ENCODE results near the gene LIM2.

Gene LIM2, protein sequence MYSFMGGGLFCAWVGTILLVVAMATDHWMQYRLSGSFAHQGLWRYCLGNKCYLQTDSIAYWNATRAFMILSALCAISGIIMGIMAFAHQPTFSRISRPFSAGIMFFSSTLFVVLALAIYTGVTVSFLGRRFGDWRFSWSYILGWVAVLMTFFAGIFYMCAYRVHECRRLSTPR

DNA sequence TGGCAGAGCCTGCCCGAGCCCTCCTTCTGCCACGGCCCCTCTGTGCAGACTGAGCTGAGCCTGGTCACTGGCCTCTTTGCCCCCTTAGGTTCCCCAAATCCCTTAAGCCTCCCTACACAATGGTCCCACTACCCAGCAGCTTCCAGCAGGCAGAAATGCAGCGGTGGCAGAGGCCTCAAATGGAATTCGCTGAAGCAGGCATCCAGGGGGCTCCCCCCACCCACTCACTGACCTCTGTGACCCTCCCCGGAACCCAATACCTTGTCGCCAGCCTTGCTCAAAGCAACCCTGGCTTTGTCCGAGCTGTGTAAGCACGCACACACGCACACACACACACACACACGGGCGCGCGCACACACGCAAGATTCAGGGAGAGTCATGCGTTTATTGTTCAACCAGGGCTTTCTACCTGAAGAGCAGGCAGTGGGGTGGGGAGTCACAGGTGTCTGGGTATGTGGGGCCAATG, at the start of gene LIM2:
TSS of gene LIM2 (minus strand) at position 51 of the 466 bp plus-strand sequence. CDS start 531 bp downstream, outside the sequence.
- TF ChIP-seq YY1 (IDR thresholded peaks at IDR 0.05; ENCODE audit: low read depth) (no peak), TEAD4 (IDR thresholded peaks at IDR 0.05) (no peak), FOXM1 (IDR thresholded peaks at IDR 0.05; ENCODE audit: borderline replicate concordance, low read depth) (no peak), REST (IDR thresholded peaks at IDR 0.05; ENCODE audit: low read depth) (no peak), EGR1 (IDR thresholded peaks at IDR 0.05) (no peak), ZBTB7A (IDR thresholded peaks at IDR 0.05; ENCODE audit: low read depth) (no peak), CREB1 (IDR thresholded peaks at IDR 0.05; ENCODE audit: low read depth) (no peak)

GRCh38 chr19:51434456-51434855, 46.7 kb upstream of the LIM2 start:
- no peak for TF ChIP-seq CREB1 (IDR thresholded peaks at IDR 0.05; ENCODE audit: low read depth)
- TF ChIP-seq EP300 (IDR thresholded peaks at IDR 0.05; ENCODE audit: borderline replicate concordance) = no peak
- no peak for TF ChIP-seq USF1 (IDR thresholded peaks at IDR 0.05)
- no peak for TF ChIP-seq TAF1 (IDR thresholded peaks at IDR 0.05; ENCODE audit: low read depth)
- no peak for TF ChIP-seq FOXM1 (IDR thresholded peaks at IDR 0.05; ENCODE audit: borderline replicate concordance, low read depth)
- TF ChIP-seq RAD21 (IDR thresholded peaks at IDR 0.05; ENCODE audit: low read depth) = no peak
- TF ChIP-seq ZBTB7A (IDR thresholded peaks at IDR 0.05; ENCODE audit: low read depth) = no peak
- TF ChIP-seq CEBPB (IDR thresholded peaks at IDR 0.05) = no peak
- TF ChIP-seq NFIC (IDR thresholded peaks at IDR 0.05) = no peak
- TF ChIP-seq TCF12 (IDR thresholded peaks at IDR 0.05; ENCODE audit: low read depth) = no peak
- TF ChIP-seq REST (IDR thresholded peaks at IDR 0.05; ENCODE audit: low read depth) = no peak
- no peak for TF ChIP-seq YY1 (IDR thresholded peaks at IDR 0.05; ENCODE audit: low read depth)
- TF ChIP-seq EGR1 (IDR thresholded peaks at IDR 0.05) = no peak
- TF ChIP-seq TEAD4 (IDR thresholded peaks at IDR 0.05) = no peak

DNA sequence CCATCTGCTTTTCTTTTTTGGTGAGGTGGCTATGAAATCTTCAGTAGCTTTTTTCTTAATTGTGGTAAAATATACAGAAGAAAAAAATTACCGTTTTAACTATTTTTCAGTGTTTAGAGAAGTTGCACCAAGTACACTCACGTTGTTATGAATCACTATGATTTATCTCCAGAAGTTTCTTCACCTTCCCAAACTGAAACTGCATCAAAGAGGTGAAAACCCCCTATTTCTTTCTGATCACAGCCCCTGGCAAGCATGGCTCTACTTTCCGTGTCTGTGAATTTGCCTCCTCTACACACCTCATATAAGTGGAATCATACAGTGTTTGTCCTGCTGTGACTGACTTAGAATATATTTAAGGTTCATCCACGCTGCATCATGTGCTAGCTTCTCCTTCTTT, 45.3 kb upstream of the LIM2 start:
- TF ChIP-seq CREB1 (IDR thresholded peaks at IDR 0.05; ENCODE audit: low read depth) = no peak
- no peak for TF ChIP-seq RAD21 (IDR thresholded peaks at IDR 0.05; ENCODE audit: low read depth)
- no peak for TF ChIP-seq NFIC (IDR thresholded peaks at IDR 0.05)
- TF ChIP-seq MAX (IDR thresholded peaks at IDR 0.05) = no peak
- TF ChIP-seq TCF12 (IDR thresholded peaks at IDR 0.05; ENCODE audit: low read depth) = no peak
- TF ChIP-seq TEAD4 (IDR thresholded peaks at IDR 0.05) = no peak
- TF ChIP-seq CEBPB (IDR thresholded peaks at IDR 0.05) = no peak
- TF ChIP-seq EP300 (IDR thresholded peaks at IDR 0.05; ENCODE audit: borderline replicate concordance) = no peak
- TF ChIP-seq YY1 (IDR thresholded peaks at IDR 0.05; ENCODE audit: low read depth) = no peak
- no peak for TF ChIP-seq USF1 (IDR thresholded peaks at IDR 0.05)
- TF ChIP-seq ZBTB7A (IDR thresholded peaks at IDR 0.05; ENCODE audit: low read depth) = no peak
- no peak for TF ChIP-seq EGR1 (IDR thresholded peaks at IDR 0.05)
- no peak for TF ChIP-seq FOXM1 (IDR thresholded peaks at IDR 0.05; ENCODE audit: borderline replicate concordance, low read depth)
- TF ChIP-seq REST (IDR thresholded peaks at IDR 0.05; ENCODE audit: low read depth) = no peak
- no peak for TF ChIP-seq TAF1 (IDR thresholded peaks at IDR 0.05; ENCODE audit: low read depth)

DNA sequence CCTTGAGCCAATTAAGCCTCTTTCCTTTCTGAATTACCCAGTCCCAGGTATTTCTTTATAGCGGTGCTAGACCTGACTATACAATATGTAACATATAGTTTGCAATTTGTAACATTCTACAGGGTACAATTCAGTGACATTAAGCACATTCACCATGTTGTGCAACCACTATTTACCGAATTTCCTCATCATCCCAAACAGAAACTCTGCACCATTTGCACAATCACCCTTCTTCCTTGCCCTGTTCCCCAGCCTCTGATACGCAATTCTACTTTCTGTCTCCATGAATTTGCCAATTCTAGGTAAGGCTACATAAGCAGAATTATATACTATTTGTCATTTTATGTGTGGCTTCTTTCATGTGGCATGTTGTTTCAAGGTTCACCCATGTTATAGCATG, 43.4 kb upstream of the LIM2 start:
- TF ChIP-seq MAX (IDR thresholded peaks at IDR 0.05) (no peak), YY1 (IDR thresholded peaks at IDR 0.05; ENCODE audit: low read depth) (no peak), CEBPB (IDR thresholded peaks at IDR 0.05) (no peak), TAF1 (IDR thresholded peaks at IDR 0.05; ENCODE audit: low read depth) (no peak), FOXM1 (IDR thresholded peaks at IDR 0.05; ENCODE audit: borderline replicate concordance, low read depth) (no peak), RAD21 (IDR thresholded peaks at IDR 0.05; ENCODE audit: low read depth) (no peak), TEAD4 (IDR thresholded peaks at IDR 0.05) (no peak), ZBTB7A (IDR thresholded peaks at IDR 0.05; ENCODE audit: low read depth) (no peak), TCF12 (IDR thresholded peaks at IDR 0.05; ENCODE audit: low read depth) (no peak), EGR1 (IDR thresholded peaks at IDR 0.05) (no peak), NFIC (IDR thresholded peaks at IDR 0.05) (no peak), CREB1 (IDR thresholded peaks at IDR 0.05; ENCODE audit: low read depth) (no peak), REST (IDR thresholded peaks at IDR 0.05; ENCODE audit: low read depth) (no peak), EP300 (IDR thresholded peaks at IDR 0.05; ENCODE audit: borderline replicate concordance) (no peak), USF1 (IDR thresholded peaks at IDR 0.05) (no peak)
